UCSD-AML1 (cell line): ENCODE results near the gene CNIH1.
"Not testable (repeated sequence)": the region's sequence is repeated elsewhere in the genome, so short reads cannot be mapped to it uniquely, and the experiment has no call there.

Experiments
- DNase-seq: peaks from one replicate; lab custom pipeline; 2025; ENCODE audit not compliant: unreplicated experiment; lab: John Stamatoyannopoulos, UW

The CNIH1 gene

DNA sequence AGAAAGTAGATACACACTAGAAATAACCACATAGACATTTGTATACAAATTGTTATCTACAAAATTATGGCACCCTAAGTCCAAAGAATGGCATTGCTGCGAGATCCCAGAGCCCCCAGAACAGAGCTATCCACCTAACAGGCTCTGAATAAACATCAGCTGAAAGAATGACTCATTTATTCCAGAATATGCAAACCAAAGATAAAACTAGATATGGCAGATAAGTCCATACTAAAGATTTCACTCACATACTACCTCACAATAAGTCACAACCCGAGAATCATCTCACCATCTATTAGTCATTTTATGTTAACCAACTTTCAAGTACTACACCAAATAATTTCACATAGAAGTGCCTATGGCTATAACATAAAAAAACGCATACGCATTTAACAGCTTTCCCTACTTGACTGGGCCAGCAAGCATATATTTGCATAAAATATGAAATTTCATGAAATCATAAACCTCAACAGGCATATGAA is 5.6 kb downstream of the CNIH1 start:
- no peak for DNase-seq

DNA sequence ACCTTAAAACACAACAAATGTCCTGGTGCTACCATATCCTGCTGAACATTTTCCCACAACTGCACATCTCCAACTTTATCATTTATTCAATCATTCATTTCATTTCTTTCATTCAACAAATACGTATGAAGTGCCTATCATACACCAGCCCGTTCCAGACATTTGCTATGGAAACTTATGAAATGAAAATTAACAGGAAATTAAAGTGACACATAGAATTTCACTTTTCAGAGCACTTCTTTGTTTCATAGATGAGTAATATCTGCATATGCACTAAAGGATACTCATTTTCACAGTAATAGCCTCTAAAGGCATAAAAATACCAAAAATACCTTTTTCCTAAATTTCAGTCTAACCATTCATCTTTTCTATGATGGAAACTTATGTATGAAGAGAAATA is 12.6 kb downstream of the CNIH1 start:
- DNase-seq, result no peak

DNA sequence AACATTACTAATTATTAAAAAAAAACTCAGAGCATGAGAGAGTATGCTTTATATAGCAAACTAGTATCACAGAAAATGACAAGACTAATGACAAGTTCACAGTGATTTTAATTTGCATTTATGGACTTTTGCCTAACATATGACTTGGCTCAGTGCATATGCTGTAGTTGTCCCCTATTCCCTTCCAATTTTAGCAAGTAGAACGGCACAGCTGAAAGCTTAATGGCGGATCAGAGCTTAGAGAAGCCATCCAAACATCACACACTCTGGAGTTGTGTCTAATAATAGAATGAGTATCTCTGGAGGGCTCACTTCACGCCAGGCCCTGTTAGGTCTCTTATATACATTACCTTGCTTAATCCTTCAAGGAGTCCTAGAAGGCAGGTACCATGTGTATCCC is 13.3 kb downstream of the CNIH1 start:
- no peak for DNase-seq

DNA sequence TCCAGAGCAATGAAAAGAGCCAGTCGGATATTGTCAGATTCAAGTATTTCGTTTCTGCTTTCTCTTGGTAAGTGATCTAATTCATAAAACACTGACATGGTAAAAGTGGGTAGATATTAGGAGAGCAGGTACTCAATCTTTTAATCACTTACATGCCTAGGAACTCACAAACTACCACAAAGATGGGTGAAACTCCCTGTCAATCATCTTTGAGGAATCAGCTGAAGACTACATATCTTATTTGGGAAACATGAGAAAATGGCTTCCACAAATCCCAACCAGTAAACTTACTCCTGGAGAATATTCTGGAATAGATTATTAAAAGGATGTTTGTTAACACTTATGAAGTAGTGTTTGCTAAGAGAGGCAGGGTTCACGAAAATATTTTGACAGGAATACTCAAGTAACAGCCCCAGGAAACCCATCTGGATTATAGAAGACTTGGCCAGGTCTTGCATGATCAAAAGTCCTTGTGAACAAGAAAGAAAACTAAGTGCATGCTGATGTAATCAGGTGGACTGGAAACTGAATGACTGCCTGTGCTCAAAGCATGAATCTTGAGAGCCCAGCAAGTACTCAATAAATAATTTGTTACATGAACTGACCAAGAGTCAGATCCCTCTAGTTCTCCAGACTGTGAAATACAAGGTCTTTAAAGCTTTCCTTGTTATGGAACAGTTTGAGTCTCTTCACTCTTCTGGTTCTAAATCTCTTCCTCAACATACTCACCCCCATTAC is 15.5 kb downstream of the CNIH1 start:
- no peak for DNase-seq

DNA sequence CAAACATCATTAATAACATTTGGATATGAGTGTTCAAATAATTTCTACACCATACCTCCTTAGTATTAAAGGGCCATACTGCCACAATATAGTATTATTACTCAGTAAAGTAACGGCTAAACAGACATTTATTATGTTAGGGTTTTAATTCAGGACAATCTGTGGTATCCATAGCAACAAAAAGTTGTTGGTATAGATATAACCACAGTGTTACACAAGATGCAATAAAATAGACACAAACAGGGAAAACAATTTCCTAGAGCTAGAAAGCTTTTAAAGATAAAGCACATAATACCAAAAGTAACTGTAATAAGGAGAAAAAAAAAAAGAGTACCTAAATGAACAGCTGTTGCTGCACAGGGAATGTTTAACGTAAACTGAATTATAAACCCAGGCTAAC is 16.1 kb downstream of the CNIH1 start:
- no peak for DNase-seq

DNA sequence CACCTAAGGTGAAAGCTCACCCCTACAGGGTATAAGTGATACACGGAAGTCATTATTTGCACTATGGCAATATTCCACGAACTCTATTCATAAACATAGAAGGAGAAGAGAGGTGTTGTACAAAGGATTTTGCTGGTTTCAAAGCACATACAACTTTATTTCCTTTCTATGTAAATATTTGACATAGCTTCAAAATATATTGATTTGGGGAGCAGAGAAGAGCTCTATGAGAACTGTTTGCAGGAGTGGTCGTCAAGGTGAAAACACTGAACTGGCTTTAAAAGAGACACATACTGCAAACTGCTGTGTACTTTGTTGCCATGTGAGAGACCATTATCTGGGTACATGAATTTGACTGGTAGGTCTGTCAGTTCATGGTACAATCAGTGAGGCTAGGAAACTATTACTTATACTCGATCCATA is 16.7 kb downstream of the CNIH1 start:
- no peak for DNase-seq

DNA sequence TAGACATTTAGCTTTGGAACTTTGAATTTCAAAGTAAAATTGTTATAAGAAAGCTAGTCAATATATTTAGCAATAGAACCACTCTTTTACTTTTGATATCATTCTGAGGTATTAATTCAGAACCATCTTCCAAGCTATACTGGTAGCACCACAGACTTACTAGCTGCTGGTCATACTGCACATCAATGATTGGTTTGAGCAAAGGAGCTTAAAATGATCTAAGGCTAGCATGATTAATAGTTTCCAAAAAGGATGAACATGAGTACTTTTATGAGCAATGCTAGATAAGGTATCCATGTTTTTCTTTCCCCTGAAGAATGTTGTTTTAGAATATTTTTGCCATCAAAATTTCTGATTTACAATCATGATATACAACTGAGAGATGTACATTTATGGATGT is 17.2 kb downstream of the CNIH1 start:
- no peak for DNase-seq

DNA sequence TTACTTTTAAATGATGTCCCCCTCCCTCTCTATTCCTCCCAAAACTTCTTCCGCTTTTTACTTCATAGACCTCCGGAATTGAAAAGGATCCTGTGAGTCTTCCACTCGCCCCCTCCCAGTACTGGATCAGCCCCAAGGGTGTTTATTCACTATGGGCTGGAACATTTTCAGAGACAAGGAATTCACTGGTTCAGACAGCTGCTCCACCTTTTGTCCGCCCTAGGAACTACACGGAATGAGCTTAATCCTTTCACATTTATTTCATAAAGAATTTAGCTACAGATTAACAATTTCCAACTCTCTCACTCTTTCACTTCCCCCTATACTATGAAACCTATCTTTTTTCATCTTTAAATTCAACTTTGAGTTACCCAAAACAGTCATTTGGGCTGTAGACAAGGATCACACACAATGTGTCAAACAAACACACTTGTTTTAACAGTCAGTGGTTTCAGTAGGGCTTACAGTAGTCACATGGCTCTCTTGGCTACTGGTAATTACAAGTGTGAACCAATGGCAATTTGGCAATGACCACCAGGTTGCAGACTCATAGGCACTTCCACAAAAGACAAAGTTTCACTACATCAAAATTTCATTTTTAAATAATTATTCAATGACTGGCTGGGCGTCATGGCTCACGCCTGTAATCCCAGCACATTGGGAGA is 20.6 kb downstream of the CNIH1 start:
- DNase-seq, result peak; percentile 16

DNA sequence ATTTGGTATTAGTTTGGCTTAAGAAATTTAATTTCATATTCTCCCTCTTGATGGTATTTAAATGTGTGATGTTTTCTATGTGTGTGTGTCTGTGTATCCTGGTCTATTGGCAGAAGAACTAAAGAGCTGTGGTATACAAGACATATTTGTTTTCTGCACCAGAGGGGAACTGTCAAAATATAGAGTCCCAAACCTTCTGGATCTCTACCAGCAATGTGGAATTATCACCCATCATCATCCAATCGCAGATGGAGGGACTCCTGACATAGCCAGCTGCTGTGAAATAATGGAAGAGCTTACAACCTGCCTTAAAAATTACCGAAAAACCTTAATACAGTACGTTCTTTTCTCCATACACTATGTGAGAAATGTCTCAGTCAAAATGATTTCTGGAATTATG is 29.8 kb downstream of the CNIH1 start:
- DNase-seq, result no peak

DNA sequence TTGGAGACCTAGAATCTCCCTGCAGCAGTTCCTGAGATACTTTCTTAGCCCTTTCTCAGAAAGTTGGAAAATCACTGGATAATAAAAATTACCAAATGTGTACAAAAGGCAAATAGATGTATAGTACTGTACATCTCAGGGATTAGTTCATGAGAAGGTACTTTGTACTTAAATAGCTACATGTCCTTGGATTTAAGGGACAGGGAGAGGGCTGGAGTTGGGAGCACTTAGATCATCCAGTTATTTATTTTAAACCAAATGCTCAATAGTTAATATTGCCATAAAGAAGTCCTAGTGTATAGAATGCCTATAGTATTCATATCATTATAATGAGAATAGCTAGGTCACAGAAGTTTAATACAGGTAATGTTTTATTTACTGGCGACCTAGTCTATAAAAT is 31.0 kb downstream of the CNIH1 start:
- no peak for DNase-seq

DNA sequence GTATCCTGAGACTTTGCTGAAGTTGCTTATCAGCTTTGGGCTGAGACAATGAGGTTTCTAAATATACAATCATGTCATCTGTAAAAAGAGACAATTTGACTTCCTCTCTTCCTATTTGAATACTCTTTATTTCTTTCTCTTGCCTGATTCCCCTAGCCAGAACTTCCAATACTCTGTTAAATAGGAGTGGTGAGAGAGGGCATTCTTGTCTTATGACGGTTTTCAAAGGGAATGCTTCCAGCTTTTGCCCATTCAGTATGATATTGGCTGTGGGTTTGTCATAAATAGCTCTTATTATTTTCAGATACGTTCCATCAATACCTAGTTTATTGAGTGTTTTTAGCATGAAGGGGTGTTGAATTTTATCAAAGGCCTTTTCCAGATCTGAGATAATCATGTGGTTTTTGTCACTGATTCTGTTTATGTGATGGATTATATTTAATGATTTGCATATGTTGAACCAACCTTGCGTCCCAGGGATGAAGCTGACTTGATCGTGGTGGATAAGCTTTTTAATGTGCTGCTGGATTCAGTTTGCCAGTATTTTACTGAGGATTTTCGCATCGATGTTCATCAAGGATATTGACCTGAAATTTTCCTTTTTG is 37.7 kb downstream of the CNIH1 start:
- DNase-seq, result not testable (repeated sequence)

DNA sequence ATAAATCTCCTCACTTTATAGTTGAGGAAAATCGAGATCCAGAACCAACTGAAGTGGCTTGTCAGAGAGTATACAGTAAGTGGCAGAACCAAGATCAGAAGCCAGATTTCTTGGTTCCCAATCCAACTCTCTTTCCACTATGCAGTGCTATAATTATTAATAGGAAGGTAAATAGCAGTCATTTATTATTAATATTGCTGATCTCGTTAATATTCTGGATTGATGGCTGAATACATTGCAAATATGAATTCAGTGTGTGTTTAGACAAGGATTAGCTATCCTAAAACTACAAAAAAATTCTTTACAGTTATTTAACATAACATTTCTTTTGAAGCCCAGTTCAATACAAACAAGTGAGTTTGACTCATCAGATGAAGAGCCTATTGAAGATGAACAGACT is 41.6 kb downstream of the CNIH1 start:
- no peak for DNase-seq

DNA sequence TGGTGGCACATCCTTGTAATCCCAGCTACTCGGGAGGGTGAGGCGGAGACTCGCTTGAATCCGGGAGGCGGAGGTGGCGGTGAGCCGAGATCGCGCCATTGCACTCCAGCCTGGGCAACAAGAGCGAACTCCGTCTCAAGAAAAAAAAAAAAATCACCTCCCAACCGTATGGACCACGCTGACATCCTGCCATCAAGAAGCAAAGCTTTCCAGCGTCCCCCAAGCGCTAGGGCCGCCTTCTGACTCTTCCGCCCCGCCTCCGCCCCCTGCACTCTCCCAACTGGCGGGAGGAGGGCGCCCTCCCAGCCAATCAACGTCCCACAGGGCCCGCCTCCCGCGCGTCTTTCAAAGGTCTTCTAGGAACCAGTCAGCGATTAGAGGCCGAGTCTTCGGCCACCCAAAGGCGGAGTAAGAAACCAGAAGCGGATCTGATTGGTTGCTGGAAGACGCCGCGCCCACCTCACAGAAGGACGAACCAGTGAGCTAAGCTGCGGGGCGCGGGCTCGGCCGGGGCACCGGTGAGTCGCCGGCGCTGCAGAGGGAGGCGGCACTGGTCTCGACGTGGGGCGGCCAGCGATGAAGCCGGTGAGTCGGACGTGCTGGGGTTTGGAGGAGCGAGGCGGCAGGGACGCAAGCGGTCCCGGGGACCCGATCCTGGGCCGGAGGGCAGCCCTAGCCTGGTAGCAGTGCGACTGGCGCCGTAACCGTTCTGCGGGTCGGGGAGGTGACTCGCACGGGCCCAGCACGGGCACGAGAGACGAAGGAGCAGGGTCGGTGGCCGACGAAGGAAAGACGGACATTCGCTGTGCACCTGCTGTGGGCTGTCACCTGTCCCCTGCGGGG is 44.5 kb downstream of the CNIH1 start, which contains the start of gene CDKN3:
CDKN3 (plus strand) TSS at position 515 of the 843 bp plus-strand sequence; CDS start at position 577, 62 bp downstream.
- DNase-seq, result peak; percentile 97

DNA sequence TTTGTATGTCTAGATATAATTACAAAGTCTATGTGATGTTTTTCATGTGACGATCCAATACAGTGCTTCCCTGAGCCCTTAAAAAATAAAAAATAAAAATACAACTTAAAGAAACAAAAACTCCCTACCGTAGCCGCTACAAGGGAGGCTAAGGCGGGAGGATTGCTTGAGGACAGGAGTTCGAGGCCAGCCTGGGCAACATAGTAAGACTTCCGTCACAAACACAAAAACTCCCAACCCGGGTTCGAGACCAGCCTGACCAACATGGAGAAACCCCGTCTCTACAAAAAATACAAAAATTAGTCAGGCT is 45.0 kb downstream of the CNIH1 start:
- DNase-seq, result no peak

DNA sequence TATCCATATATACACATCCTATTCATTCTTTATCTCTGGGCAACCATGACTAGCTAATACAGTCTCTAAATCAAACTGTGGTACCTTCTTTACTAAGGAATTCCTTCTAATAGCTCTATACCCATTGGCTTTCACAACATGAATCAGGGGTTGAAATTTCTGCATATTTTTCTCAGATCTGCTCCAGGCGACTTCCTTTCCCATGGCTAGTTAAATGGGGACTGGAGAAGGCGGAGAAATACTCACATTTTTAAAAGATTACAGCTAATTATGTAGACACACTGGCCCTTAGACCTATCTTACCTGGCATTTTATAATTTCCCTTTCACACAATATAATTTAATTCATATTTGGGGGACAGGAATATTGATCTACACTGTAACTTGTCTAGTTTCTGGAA is 45.5 kb downstream of the CNIH1 start:
- no peak for DNase-seq

DNA sequence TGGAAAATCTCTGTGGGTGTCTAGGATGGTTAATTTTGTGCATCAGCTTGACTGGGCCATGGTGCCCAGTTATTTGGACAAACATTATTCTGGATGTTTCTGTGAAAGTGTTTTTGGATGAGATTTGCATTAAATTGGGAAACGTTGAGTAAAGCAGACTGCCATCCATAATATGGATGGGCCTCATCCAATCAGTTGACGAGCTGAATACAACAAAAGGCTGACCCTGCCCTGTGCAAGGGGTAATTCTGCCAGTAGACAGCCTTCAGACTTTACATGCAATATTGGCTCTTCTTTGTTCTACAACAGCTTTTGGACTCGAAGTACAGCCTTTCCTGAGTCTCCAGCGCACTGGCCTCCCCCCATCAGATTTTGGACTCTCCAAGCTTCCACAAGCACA is 45.9 kb downstream of the CNIH1 start:
- DNase-seq, result no peak

DNA sequence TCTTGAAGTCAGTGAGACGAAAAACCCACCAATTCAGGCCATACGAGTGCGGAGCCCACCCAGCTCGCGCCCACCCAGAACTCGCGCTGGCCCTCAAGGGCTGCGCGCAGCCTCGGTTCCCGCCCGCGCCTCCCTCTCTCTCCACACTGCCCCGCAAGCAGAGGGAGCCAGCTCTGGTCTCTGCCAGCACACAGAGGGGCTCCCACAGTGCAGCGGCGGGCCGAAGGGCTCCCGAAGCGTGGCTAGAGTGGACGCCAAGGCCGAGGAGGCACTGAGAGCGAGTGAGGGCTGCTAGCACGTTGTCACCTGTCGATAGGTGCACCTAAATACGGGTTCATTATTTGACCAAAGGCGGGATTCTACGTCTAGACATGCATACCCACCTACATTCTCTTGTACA is 46.6 kb downstream of the CNIH1 start:
- no peak for DNase-seq

DNA sequence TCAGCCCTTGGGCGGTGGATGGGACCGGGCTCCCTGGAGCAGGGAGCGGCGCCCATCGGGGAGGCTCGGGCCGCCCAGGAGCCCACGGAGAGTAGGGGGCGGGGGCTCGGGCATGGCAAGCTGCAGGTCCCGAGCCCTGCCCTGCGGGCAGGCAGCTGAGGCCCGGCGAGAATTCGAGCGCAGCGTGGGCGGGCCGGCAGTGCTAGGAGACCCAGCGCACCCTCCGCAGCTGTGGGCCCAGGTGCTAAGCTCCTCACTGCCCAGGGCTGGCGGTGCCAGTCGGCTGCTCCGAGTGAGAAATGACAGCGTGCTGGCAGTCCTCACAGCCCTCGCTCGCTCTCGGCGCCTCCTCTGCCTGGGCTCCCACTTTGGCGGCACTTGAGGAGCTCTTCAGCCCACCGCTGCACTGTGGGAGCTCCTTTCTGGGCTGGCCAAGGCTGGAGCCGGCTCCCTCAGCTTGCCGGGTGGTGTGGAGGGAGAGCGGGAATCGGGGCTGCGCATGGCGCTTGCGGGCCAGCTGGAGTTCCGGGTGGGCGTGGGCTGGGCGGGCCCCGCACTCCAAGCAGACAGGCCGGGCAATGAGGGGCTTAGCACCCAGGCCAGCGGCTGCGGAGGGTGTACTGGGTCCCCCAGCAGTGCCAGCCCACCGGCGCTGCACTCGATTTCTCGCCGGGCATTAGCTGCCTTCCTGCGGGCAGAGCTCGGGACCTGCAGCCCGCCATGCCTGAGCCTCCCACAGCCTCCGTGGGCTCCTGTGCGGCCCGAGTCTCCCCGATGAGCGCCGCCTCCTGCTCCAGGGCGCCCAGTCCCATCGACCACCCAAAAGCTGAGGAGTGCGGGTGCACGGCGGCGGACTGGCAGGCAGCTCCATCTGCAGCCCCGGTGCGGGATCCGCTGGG is 47.9 kb downstream of the CNIH1 start:
- not testable (repeated sequence) for DNase-seq

DNA sequence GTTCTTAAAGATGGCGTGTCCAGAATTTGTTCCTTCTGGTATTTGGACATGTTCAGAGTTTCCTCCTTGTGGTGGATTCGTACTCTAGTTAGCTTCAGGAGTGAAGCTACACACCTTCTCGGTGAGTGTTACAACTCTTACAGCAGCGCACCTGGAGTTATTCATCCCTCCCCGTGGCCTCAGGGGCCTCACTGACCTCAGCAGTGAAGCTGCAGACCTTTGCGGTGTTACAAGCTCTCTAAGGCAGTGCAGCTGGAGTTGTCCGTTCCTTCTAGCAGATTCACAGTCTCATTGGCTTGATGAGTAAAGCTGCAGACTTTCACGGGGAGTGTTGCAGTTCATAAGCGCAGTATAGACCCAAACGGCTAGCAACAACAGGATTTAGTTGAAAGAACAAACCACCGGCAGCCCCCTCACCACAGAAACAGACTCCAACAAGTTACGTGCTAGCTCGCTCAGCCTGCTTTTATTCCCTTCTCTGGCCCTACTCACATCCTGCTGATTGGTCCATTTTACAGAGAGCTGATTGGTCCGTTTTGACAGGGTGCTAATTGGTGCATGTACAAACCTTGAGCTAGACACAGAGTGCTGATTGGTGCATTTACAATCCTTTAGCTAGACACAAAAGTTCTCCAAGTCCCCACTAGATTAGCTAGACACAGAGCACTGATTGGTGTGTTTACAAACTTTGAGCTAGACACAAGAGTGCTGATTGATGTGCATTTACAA is 48.9 kb downstream of the CNIH1 start:
- DNase-seq, result no peak

DNA sequence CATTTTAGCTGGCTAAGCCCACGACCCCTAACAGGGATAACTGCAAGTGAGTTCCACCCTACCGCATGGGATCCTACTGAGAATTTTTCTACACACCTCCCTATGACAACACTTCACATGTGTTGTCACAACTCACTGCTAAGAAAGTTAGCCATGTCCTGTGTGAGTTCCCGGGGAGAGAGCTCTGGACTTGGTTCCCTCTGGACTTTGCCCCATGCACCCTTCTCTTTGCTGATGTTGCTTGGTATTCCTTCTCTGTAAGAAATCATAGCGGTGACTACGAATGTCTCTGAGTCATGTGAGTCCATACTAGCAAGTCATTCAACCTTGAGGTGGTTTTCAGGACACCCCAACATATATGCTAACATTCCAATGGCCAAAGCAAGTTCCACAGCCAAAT is 53.8 kb downstream of the CNIH1 start:
- DNase-seq, result no peak
